ENCODE data around the gene LRCH4. TPM values are rescaled to one million over a fixed set of nuclear protein-coding genes. Genes with fewer than 3 reads are reported as not detected.

LRCH4 gene
- total RNA-seq, 1 donor from 2014 or later = 64.5 TPM

- no peaks in the 10 kb centered on the region for H3K9me3 Mint-ChIP-seq
- no peak overlapping the region for H3K27ac Mint-ChIP-seq
- H3K4me1 Mint-ChIP-seq (ENCODE audit: unreplicated experiment) = peaks cover 7% of the 10 kb centered on the region
- DNase-seq (ENCODE audit: extremely low spot score, unreplicated experiment) = no peak
- peaks cover 9% of the 10 kb centered on the region for H3K36me3 Mint-ChIP-seq
- H3K4me3 Mint-ChIP-seq = no peak overlapping the region
- H3K27me3 Mint-ChIP-seq = no peaks in the 10 kb centered on the region
- no peak for TF ChIP-seq CTCF (conservative IDR thresholded peaks at IDR 0.05)
Measured at GRCh38 chr7:100620239-100620638, 34.3 kb upstream of the LRCH4 start.

GRCh38 chr7:100614308-100614861 lies 28.5 kb upstream of the LRCH4 start:
- Mint-ChIP-seq H3K4me3 (no peak overlapping the region), H3K27me3 (no peaks in the 10 kb centered on the region)
- no peak for DNase-seq (ENCODE audit: extremely low spot score, unreplicated experiment)

GRCh38 chr7:100613412-100614175 lies 27.7 kb upstream of the LRCH4 start:
- no peak for TF ChIP-seq CTCF (conservative IDR thresholded peaks at IDR 0.05)
- no peak for DNase-seq (ENCODE audit: extremely low spot score, unreplicated experiment)
- Mint-ChIP-seq H3K9me3 (no peaks in the 10 kb centered on the region), H3K27ac (no peak overlapping the region), H3K4me1 (ENCODE audit: unreplicated experiment) (peaks cover 7% of the 10 kb centered on the region), H3K4me3 (peak overlapping the region; percentile 87), H3K27me3 (no peaks in the 10 kb centered on the region), H3K36me3 (peaks cover 4% of the 10 kb centered on the region)

More at GRCh38 chr7:100614308-100614861, 28.5 kb upstream of the LRCH4 start:
- no peaks in the 10 kb centered on the region for H3K9me3 Mint-ChIP-seq
- H3K36me3 Mint-ChIP-seq = peaks cover 4% of the 10 kb centered on the region
- H3K4me1 Mint-ChIP-seq (ENCODE audit: unreplicated experiment) = peaks cover 7% of the 10 kb centered on the region
- TF ChIP-seq CTCF (conservative IDR thresholded peaks at IDR 0.05) = no peak
- H3K27ac Mint-ChIP-seq = no peak overlapping the region

- Mint-ChIP-seq H3K27me3 (no peaks in the 10 kb centered on the region), H3K4me1 (ENCODE audit: unreplicated experiment) (peaks cover 7% of the 10 kb centered on the region), H3K27ac (no peak overlapping the region), H3K4me3 (peak overlapping the region; percentile 99), H3K9me3 (no peaks in the 10 kb centered on the region), H3K36me3 (peaks cover 4% of the 10 kb centered on the region)
- peak; percentile 23 for TF ChIP-seq CTCF (conservative IDR thresholded peaks at IDR 0.05)
- DNase-seq (ENCODE audit: extremely low spot score, unreplicated experiment) = no peak
Measured at GRCh38 chr7:100612730-100613390, 26.9 kb upstream of the LRCH4 start.

GRCh38 chr7:100611983-100612729 lies 26.2 kb upstream of the LRCH4 start, which contains the start of gene MOSPD3:
Gene MOSPD3 (plus strand): TSS chr7:100612540. CDS start chr7:100612792, 252 bp downstream.
- Mint-ChIP-seq H3K4me1 (ENCODE audit: unreplicated experiment) (peaks cover 7% of the 10 kb centered on the region), H3K36me3 (peaks cover 4% of the 10 kb centered on the region), H3K27ac (peak within 1 kb of the TSS; percentile 99), H3K9me3 (no peaks in the 10 kb centered on the region), H3K4me3 (peak within 1 kb of the TSS; percentile 99), H3K27me3 (no peaks in the 10 kb centered on the region)
- no peak for TF ChIP-seq CTCF (conservative IDR thresholded peaks at IDR 0.05)
- peak; percentile 99 for DNase-seq (ENCODE audit: extremely low spot score, unreplicated experiment)
